NT2/D1 (cell line): ENCODE data around the gene TFAP2D.

Experiments used
- SUZ12 ChIP-seq: IDR thresholded peaks from 2 replicates; pipeline ENCODE4 v1.6.1; 2011; ENCODE audit not compliant: insufficient read length, insufficient read depth; ENCODE audit errors: extremely low read depth
- YY1 ChIP-seq: IDR thresholded peaks from 2 replicates; pipeline ENCODE4 v1.6.1; 2011; ENCODE audit not compliant: insufficient read length, insufficient read depth
- ZNF274 ChIP-seq: IDR thresholded peaks from 2 replicates; pipeline ENCODE4 v1.6.1; 2011; ENCODE audit warnings: mild to moderate bottlenecking, low read depth, low read length

- TF ChIP-seq ZNF274 (no peak), YY1 (no peak), SUZ12 (no peak)
Observed at GRCh38 chr6:50706575-50706974, 6.8 kb upstream of the TFAP2D start.
